ENCODE data around the gene NOX4.

DNA sequence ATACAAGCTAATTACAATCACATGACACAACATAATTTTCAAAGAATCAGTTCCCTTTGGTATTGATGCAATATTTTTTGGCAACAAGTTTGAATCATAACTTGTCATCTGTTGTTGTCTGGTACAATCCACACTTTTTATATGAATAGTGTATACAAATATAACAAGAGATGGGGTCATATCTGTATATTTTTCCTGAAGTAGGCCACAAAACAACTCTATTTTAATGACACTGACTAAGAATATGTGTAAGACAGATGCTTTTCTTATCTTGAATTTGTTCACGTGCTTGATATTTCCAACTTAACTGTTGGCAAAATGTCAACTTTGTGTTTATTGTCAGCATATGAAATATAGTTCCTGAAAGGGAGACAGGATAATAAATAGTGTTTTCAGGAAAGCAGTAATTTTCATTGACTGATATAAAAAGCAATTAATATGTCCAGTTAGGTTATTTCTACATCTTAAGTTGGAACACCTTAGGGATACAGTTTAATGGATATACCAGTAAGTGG lies 27.9 kb downstream of the NOX4 start:
- TF ChIP-seq TBL1XR1 (IDR thresholded peaks at IDR 0.05; ENCODE audit: low read depth, low read length) (no peak), BCL11A (IDR thresholded peaks at IDR 0.05; ENCODE audit: low read depth, low read length) (no peak)

Data from GM12878 (cell line).